ENCODE measurements around the gene DNAH2. TPM values are rescaled to one million over a fixed set of nuclear protein-coding genes. Genes with fewer than 3 reads are reported as not detected.
A peak's percentile ranks its signal among the peaks of the same experiment; 100 is the strongest.

The DNAH2 gene
- total RNA-seq, 1 donor, result under 0.01 TPM

- H3K4me3 ChIP-seq (ENCODE audit: low read depth, low read length), result peak overlapping the region; percentile 86
- peak; percentile 3 for DNase-seq (ENCODE audit: low read depth)
- TF ChIP-seq, protein P1, sequence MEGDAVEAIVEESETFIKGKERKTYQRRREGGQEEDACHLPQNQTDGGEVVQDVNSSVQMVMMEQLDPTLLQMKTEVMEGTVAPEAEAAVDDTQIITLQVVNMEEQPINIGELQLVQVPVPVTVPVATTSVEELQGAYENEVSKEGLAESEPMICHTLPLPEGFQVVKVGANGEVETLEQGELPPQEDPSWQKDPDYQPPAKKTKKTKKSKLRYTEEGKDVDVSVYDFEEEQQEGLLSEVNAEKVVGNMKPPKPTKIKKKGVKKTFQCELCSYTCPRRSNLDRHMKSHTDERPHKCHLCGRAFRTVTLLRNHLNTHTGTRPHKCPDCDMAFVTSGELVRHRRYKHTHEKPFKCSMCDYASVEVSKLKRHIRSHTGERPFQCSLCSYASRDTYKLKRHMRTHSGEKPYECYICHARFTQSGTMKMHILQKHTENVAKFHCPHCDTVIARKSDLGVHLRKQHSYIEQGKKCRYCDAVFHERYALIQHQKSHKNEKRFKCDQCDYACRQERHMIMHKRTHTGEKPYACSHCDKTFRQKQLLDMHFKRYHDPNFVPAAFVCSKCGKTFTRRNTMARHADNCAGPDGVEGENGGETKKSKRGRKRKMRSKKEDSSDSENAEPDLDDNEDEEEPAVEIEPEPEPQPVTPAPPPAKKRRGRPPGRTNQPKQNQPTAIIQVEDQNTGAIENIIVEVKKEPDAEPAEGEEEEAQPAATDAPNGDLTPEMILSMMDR (IDR thresholded peaks at IDR 0.05; ENCODE audit: insufficient read depth, low read length), result no peak
Observed at GRCh38 chr17:7684851-7685532, 32.6 kb upstream of the DNAH2 start.

DNA sequence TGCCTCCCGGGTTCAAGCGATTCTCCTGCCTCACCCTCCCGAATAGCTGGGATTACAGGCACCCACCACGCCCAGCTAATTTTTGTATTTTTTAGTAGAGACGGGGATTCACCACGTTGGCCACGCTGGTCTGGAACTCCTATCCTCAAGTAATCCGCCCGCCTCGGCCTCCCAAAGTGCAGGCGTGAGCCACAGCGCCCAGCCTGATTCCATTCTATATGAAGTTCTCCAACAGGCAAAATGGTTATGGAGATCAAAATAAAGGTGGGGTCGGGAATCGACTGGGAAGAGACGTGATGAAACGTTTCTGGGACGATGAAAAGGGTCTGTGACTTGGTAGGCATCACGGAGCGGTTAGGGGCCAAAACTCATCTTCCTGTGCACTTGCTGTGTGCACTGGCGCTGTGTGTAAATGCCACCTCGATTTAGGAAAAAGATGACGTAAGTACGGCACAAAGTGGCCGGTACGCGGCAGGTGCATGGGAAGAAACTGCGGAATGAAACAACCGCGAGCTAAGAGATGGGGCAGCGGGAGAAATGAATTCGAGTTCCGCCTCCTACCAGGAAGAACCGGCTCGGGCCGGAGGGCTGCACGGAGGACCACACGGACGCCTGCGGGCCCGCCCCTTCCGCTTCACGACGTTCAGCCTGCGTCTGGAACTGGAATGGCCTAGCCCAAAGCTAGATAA lies 31.9 kb upstream of the DNAH2 start:
- peak; percentile 94 for DNase-seq (ENCODE audit: low read depth)
- TF ChIP-seq, protein P1 (IDR thresholded peaks at IDR 0.05; ENCODE audit: insufficient read depth, low read length), result no peak
- H3K4me3 ChIP-seq (ENCODE audit: low read depth, low read length), result peak overlapping the region; percentile 86

DNA sequence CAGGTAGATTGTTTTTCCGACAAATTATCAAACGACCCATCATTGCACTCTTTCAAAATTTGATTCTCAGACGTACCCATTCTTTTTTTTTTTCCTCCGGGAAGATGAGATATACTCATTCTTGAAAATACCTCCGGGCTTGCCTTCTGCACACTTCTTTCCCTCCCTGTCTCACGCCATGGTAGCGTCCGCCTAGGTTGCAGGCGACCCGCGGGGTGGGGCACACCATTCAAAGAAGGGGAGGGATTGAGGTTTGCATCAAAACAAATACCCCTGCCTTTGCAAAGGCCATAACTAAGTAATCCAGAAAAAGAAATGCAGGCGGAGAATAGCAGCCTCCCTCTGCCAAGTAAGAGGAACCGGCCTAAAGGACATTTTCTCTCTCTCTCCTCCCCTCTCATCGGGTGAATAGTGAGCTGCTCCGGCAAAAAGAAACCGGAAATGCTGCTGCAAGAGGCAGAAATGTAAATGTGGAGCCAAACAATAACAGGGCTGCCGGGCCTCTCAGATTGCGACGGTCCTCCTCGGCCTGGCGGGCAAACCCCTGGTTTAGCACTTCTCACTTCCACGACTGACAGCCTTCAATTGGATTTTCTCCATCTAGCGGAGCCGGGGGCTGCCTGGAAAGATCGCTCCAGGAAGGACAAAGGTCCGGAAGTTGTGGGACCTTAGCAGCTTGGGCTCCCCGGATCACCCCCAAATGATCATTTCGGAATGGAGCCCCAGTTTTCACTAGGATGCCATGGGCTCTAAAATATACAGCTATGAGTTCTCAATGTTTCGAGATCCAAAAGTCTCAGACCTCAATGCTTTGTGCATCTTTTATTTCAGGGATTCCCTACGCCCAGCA lies 31.1 kb upstream of the DNAH2 start:
- peak; percentile 92 for DNase-seq (ENCODE audit: low read depth)
- peak overlapping the region; percentile 86 for H3K4me3 ChIP-seq (ENCODE audit: low read depth, low read length)
- TF ChIP-seq, protein P1 (IDR thresholded peaks at IDR 0.05; ENCODE audit: insufficient read depth, low read length), result no peak

DNA sequence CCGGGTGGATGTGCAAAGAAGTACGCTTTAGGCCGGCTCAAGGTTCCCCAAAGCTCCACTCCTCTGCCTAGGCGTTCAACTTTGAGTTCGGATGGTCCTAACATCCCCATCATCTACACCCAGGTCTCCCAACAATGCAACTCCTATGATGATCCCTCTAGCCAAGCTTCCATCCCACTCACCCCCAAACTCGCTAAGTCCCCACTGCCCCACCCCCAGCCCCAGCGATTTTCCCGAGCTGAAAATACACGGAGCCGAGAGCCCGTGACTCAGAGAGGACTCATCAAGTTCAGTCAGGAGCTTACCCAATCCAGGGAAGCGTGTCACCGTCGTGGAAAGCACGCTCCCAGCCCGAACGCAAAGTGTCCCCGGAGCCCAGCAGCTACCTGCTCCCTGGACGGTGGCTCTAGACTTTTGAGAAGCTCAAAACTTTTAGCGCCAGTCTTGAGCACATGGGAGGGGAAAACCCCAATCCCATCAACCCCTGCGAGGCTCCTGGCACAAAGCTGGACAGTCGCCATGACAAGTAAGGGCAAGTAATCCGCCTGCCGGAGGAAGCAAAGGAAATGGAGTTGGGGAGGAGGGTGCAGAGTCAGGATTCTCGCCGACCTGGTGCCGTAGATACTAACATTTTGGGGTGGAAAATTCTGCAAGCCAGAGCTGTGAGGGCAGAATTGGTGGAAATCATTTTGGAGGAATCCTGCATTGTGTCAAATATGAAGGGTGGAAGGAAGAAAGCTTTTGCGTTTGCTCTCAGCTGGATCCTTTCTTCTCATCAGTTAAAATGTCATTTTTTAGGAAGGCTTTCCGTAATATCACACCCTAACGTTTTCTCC lies 30.3 kb upstream of the DNAH2 start, which contains the start of gene TP53:
TSS of gene TP53 (minus strand) at position 419 of the 836 bp plus-strand sequence. CDS start 10,896 bp downstream, outside the sequence.
- TF ChIP-seq, protein P1 (IDR thresholded peaks at IDR 0.05; ENCODE audit: insufficient read depth, low read length), result peak; percentile 15
- peak; percentile 94 for DNase-seq (ENCODE audit: low read depth)
- H3K4me3 ChIP-seq (ENCODE audit: low read depth, low read length), result peak within 1 kb of the TSS; percentile 91

DNA sequence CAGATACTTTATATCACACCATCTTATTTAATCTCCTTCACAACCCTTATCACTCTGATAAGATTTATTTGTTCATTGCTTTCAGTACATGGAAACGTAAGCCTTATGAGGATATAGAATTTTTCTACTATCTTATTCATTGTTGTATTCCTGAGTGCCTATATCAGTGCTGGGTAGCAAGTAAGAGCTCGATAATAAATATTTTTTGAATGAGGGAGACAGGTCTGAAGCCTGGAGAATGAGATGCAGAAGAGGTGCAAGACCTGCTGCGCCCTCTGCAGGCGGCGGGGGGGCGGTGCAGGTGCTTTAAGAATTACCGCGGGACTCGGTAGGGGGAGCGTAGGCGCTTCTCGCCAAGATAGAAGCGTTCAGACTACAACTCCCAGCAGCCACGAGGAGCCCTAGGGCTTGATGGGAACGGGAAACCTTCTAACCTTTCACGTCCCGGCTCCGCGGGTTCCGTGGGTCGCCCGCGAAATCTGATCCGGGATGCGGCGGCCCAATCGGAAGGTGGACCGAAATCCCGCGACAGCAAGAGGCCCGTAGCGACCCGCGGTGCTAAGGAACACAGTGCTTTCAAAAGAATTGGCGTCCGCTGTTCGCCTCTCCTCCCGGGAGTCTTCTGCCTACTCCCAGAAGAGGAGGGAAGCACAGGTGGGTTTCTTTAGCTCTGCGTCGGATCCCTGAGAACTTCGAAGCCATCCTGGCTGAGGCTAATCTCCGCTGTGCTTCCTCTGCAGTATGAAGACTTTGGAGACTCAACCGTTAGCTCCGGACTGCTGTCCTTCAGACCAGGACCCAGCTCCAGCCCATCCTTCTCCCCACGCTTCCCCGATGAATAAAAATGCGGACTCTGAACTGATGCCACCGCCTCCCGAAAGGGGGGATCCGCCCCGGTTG lies 29.4 kb upstream of the DNAH2 start, which contains the start of gene WRAP53:
TSS of gene WRAP53 (plus strand) at position 570 of the 900 bp plus-strand sequence. CDS start at position 742, 172 bp downstream.
- TF ChIP-seq, protein P1 (IDR thresholded peaks at IDR 0.05; ENCODE audit: insufficient read depth, low read length), result peak; percentile 97
- peak within 1 kb of the TSS; percentile 91 for H3K4me3 ChIP-seq (ENCODE audit: low read depth, low read length)
- peak; percentile 99 for DNase-seq (ENCODE audit: low read depth)

Data from fibroblast of the aortic adventitia (primary cell).